GM12865 (cell line): ENCODE data around the gene DSCAM.

Experiments
- DNase-seq: peaks from one replicate; pipeline ENCODE4 v3.0.0; 2010; ENCODE audit warnings: low read depth
- H3K4me3 ChIP-seq: 2 replicates; pipeline ENCODE4 v1.5.1; 2011; ENCODE audit warnings: mild to moderate bottlenecking, low read depth, low read length, control low read depth
- TF ChIP-seq, protein P1 (sequence below): IDR thresholded peaks from 2 replicates; pipeline ENCODE4 v1.5.1; 2011; ENCODE audit warnings: low read length, control low read depth, low read depth, inconsistent platforms; ENCODE audit not compliant: insufficient read depth; ENCODE audit errors: missing control alignments

The DSCAM gene

DNA sequence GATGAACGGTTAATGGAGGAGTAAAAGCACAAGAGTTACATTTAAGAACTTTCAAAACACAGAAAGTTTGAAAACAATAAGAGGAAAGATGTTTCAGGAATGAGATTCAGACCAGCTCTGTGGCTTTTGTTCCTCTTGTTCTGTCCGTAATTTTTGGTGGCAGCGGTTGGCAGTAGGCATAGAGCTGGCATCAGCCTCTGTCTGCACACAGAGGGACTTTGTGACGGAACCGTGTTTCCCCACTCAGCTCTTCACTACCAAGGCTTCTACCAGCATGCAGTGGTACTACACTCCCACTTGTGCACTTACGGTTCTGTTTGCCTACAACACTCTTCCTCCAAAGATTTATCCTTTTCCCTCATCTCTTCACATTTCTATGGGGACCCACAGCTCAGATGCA, 212.8 kb downstream of the DSCAM start:
- no peak overlapping the region for H3K4me3 ChIP-seq
- TF ChIP-seq, protein P1, sequence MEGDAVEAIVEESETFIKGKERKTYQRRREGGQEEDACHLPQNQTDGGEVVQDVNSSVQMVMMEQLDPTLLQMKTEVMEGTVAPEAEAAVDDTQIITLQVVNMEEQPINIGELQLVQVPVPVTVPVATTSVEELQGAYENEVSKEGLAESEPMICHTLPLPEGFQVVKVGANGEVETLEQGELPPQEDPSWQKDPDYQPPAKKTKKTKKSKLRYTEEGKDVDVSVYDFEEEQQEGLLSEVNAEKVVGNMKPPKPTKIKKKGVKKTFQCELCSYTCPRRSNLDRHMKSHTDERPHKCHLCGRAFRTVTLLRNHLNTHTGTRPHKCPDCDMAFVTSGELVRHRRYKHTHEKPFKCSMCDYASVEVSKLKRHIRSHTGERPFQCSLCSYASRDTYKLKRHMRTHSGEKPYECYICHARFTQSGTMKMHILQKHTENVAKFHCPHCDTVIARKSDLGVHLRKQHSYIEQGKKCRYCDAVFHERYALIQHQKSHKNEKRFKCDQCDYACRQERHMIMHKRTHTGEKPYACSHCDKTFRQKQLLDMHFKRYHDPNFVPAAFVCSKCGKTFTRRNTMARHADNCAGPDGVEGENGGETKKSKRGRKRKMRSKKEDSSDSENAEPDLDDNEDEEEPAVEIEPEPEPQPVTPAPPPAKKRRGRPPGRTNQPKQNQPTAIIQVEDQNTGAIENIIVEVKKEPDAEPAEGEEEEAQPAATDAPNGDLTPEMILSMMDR: no peak
- no peak for DNase-seq

- no peak overlapping the region for H3K4me3 ChIP-seq
- TF ChIP-seq, protein P1: no peak
- DNase-seq: no peak
Observed at GRCh38 chr21:40633048-40633447, 213.9 kb downstream of the DSCAM start.

GRCh38 chr21:40631211-40631610, 215.7 kb downstream of the DSCAM start:
- H3K4me3 ChIP-seq: no peak overlapping the region
- TF ChIP-seq, protein P1: no peak
- DNase-seq: no peak

DNA sequence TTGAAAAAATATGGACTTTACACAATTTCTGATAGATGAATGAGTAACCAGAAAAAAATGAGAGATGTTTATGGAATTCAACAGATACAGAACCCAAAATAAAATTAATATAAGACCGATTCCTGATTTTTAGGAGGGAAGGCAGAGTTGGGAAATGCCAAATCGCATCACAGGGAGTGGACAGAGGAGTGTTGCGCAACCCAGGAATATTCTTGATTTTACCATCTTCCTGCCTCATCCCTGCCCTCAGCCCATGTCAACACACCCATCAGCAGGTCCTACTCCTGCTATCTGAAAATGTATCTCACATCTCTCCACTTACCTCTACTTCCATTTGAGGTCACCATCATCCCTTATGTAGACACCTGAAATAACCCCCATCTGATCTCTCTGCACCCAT, 221.0 kb downstream of the DSCAM start:
- TF ChIP-seq, protein P1: no peak
- DNase-seq: no peak
- H3K4me3 ChIP-seq: no peak overlapping the region

DNA sequence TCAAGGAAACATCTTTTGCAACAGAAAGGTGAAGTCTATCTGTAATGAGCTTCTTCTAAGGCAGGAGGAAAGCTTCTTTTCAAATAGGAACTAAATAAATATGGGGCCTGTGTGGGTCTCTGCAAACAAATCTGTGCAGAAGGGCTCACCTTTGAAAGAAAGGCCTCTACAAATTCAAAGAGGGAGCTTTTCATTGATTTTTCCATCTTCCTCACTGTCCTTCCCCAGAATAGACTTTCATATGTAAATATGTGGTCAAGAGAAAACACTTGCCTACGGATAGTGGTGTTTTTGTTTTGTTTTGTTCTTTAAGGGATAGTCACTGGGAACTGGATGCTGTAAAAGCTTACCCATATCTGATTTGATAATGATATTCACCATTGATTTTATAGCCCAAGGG, 223.4 kb downstream of the DSCAM start:
- no peak overlapping the region for H3K4me3 ChIP-seq
- TF ChIP-seq, protein P1: no peak
- DNase-seq: no peak

GRCh38 chr21:40622531-40622930, 224.4 kb downstream of the DSCAM start:
- TF ChIP-seq, protein P1: no peak
- no peak overlapping the region for H3K4me3 ChIP-seq
- DNase-seq: no peak

DNA sequence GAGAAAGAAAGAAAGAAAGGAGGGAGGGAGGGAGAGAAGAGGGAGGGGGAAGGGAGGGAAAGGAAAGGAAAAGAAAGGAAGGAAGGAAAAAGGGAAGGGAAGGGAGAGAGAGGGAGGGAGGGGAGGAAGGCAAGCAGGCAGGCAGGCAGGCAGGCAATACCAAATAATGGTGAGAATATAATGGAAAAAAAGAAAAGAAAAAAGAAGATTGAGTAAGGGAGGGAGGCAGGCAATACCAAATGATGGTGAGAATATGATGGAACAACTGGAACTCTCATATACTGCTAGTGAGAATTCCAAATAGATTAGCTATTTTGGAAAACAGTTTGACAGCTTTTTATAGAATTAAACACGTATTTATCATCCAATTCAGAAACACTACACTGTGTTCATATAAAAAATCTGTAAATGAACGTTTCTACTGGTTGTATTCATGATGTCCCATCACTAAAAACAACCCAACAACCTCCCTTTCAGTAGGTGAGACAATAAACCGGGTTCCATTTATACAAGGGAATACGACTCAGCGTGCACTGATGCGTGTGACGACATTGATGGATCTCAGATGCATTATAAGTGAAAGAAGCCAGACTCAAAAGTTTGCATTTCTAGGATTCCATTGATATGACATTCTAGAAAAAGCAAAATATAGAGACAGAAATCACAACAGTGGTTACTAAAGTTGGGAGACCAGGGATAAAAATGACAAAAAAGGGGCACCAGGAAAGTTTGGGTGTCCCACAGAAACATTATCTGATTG, 226.4 kb downstream of the DSCAM start:
- no peak overlapping the region for H3K4me3 ChIP-seq
- no peak for DNase-seq
- TF ChIP-seq, protein P1: no peak
